Keratinocyte (primary cell): Measurements from ENCODE around the gene UPF1. TPM values are rescaled to one million over a fixed set of nuclear protein-coding genes. Genes with fewer than 3 reads are reported as not detected.

ENCODE experiments used
- DNase-seq: peaks from one replicate; pipeline ENCODE4 v3.0.0-alpha.2; 2011; ENCODE audit warnings: low read depth, missing footprints, low spot score
- FAIRE-seq: peaks from 2 replicates; lab custom pipeline; 2011; peaks lifted over from hg19 to GRCh38; lab: Jason Lieb, UNC
- H2AFZ ChIP-seq: 2 replicates; pipeline ENCODE4 v1.6.0; 2012; ENCODE audit warnings: low read length, control low read depth, inconsistent platforms; ENCODE audit not compliant: control insufficient read depth
- H3K27ac ChIP-seq: 2 replicates; pipeline ENCODE4 v1.5.1; 2011; ENCODE audit warnings: low read length; ENCODE audit not compliant: control insufficient read depth, insufficient read depth
- H3K27me3 ChIP-seq: 3 replicates; pipeline ENCODE4 v1.6.0; 2011; ENCODE audit warnings: low read length; ENCODE audit not compliant: control insufficient read depth, insufficient read depth; ENCODE audit errors: extremely low read depth
- H3K36me3 ChIP-seq, 2 experiments: 2 replicates in 1 of 2; 3 replicates in 1 of 2; pipeline ENCODE4 v1.5.1; 2011; ENCODE audit warnings: low read length in 2 of 2, mild to moderate bottlenecking in 1 of 2; ENCODE audit not compliant: control insufficient read depth in 2 of 2, insufficient read depth in 2 of 2; ENCODE audit errors: extremely low read depth in 1 of 2
- H3K4me1 ChIP-seq: 3 replicates; pipeline ENCODE4 v1.5.1; 2011; ENCODE audit warnings: low read length; ENCODE audit not compliant: control insufficient read depth, insufficient read depth; ENCODE audit errors: extremely low read depth
- H3K4me2 ChIP-seq: 3 replicates; pipeline ENCODE4 v1.6.0; 2011; ENCODE audit warnings: low read depth, low read length; ENCODE audit not compliant: control insufficient read depth, insufficient read depth; ENCODE audit errors: extremely low read depth
- H3K4me3 ChIP-seq, 3 experiments: fragments of 200-600 bp in 1 of 3; sonication (generic) in 1 of 3; 2 replicates in 2 of 3; 3 replicates in 1 of 3; pipeline ENCODE4 v1.5.1; 2011 to 2016; ENCODE audit warnings: low read length in 3 of 3, mild to moderate bottlenecking in 3 of 3, control low read depth in 2 of 3, inconsistent platforms in 1 of 3, low read depth in 1 of 3, mixed read lengths in 1 of 3, mixed run types in 1 of 3, moderate library complexity in 1 of 3; ENCODE audit not compliant: control insufficient read depth in 2 of 3, insufficient read depth in 2 of 3; ENCODE audit errors: extremely low read depth in 1 of 3
- H3K79me2 ChIP-seq: 2 replicates; pipeline ENCODE4 v1.6.0; 2012; ENCODE audit warnings: low read length; ENCODE audit not compliant: control insufficient read depth, insufficient read depth
- H3K9ac ChIP-seq: 3 replicates; pipeline ENCODE4 v1.6.0; 2011; ENCODE audit warnings: low read length; ENCODE audit not compliant: control insufficient read depth, insufficient read depth; ENCODE audit errors: extremely low read depth
- H3K9me1 ChIP-seq: 3 replicates; pipeline ENCODE4 v1.6.0; 2011; ENCODE audit warnings: low read length; ENCODE audit not compliant: control insufficient read depth, insufficient read depth; ENCODE audit errors: extremely low read depth
- H3K9me3 ChIP-seq: 2 replicates; pipeline ENCODE4 v1.5.1; 2012; ENCODE audit warnings: low read depth, low read length; ENCODE audit not compliant: control insufficient read depth
- H4K20me1 ChIP-seq: 3 replicates; pipeline ENCODE4 v1.6.0; 2011; ENCODE audit warnings: low read length; ENCODE audit not compliant: control insufficient read depth, insufficient read depth; ENCODE audit errors: extremely low read depth
- CTCF ChIP-seq, 3 experiments: IDR thresholded peaks in 1 of 3; conservative IDR thresholded peaks in 1 of 3; optimal IDR thresholded peaks in 1 of 3; 2 replicates in 2 of 3; 3 replicates in 1 of 3; pipeline versions ENCODE3 to v1.5.1; 2011; ENCODE audit warnings: low read length in 3 of 3, mild to moderate bottlenecking in 3 of 3, moderate library complexity in 2 of 3, control low read depth in 1 of 3, inconsistent platforms in 1 of 3; ENCODE audit not compliant: insufficient read depth in 2 of 3; ENCODE audit errors: extremely low read depth in 1 of 3
- EZH2 ChIP-seq: IDR thresholded peaks from one replicate; pipeline ENCODE4 v1.6.1; 2012; ENCODE audit warnings: inconsistent platforms, mild to moderate bottlenecking, low read length, moderate library complexity
- dilution Hi-C: fragments of 300-500 bp; cut with MboI; formaldehyde crosslinking; loops from one replicate; pipeline ENCODE4 v1.7.0; 2020; ENCODE audit warnings: low sequenced_read_pairs; ENCODE audit not compliant: extremely low pct_ligation_motif_present
- polyA plus RNA-seq, 5 experiments: library from polyadenylated mRNA; depleted of rRNA in 3 of 5; stranded (reverse) in 3 of 5; stranded (forward) in 1 of 5; unstranded in 1 of 5; fragments of >200 nt; gene quantifications; 1 replicate in 1 of 5; 2 replicates in 3 of 5; 3 replicates in 1 of 5; pipeline versions ENCODE4 v1.2.1 to v1.2.3, GENCODE V29; 2011 to 2012; ENCODE audit warnings: missing spikeins in 2 of 5, low read depth in 1 of 5, low replicate concordance in 1 of 5

UPF1 gene
- polyA plus RNA-seq, 1 donor (not counting 4 experiments of a cell fraction or from before 2014, with no cell fraction given), result 33.7 TPM

- Histone ChIP-seq H2AFZ (no peak overlapping the region), H3K9me3 (no peaks in the 10 kb centered on the region), H3K79me2 (no peaks in the 10 kb centered on the region), H3K4me2 (no peak overlapping the region), H3K9ac (no peak overlapping the region), H4K20me1 (no peaks in the 10 kb centered on the region), H3K4me1 (no peaks in the 10 kb centered on the region), H3K9me1 (no peaks in the 10 kb centered on the region), H3K4me3 (no peak overlapping the region), H3K36me3 (no peaks in the 10 kb centered on the region), H3K27me3 (peaks cover 4% of the 10 kb centered on the region), H3K27ac (no peak overlapping the region)
- TF ChIP-seq CTCF (optimal IDR thresholded peaks at IDR 0.05 in 1 of 3, IDR thresholded peaks at IDR 0.05 in 1 of 3, conservative IDR thresholded peaks at IDR 0.05 in 1 of 3; ENCODE audit: extremely low read depth in 1 of 3, insufficient read depth in 2 of 3, low read length in 3 of 3) (no peak), EZH2 (no peak)
- DNase-seq (no peak), FAIRE-seq (no peak)
- dilution Hi-C loops, result no loop called here
Observed at GRCh38 chr19:18878058-18878797, 46.5 kb downstream of the UPF1 start.

- no peak overlapping the region for H3K9ac ChIP-seq
- no peaks in the 10 kb centered on the region for H3K4me1 ChIP-seq
- no peaks in the 10 kb centered on the region for H3K9me3 ChIP-seq
- no peak overlapping the region for H3K4me2 ChIP-seq
- H3K36me3 ChIP-seq, result no peaks in the 10 kb centered on the region
- no peak overlapping the region for H3K4me3 ChIP-seq
- H4K20me1 ChIP-seq, result no peaks in the 10 kb centered on the region
- no peak overlapping the region for H3K27ac ChIP-seq
- DNase-seq (no peak), FAIRE-seq (no peak)
- no peaks in the 10 kb centered on the region for H3K79me2 ChIP-seq
- H2AFZ ChIP-seq, result no peak overlapping the region
- peaks cover 4% of the 10 kb centered on the region for H3K27me3 ChIP-seq
- TF ChIP-seq EZH2, result no peak
- TF ChIP-seq CTCF (optimal IDR thresholded peaks at IDR 0.05 in 1 of 3, IDR thresholded peaks at IDR 0.05 in 1 of 3, conservative IDR thresholded peaks at IDR 0.05 in 1 of 3; ENCODE audit: extremely low read depth in 1 of 3, insufficient read depth in 2 of 3, low read length in 3 of 3), result no peak
- dilution Hi-C loops, result no loop called here
- no peaks in the 10 kb centered on the region for H3K9me1 ChIP-seq
Observed at GRCh38 chr19:18878858-18879578, 47.3 kb downstream of the UPF1 start.
